HG03457 (cell line): ENCODE data around the gene TELO2.

Experiments
- ATAC-seq: cut with Tn5 transposase; IDR thresholded peaks from one replicate; pipeline ENCODE4 v1.9.1; 2021; ENCODE audit warnings: moderate number of reproducible peaks; ENCODE audit not compliant: unreplicated experiment

Gene TELO2

DNA sequence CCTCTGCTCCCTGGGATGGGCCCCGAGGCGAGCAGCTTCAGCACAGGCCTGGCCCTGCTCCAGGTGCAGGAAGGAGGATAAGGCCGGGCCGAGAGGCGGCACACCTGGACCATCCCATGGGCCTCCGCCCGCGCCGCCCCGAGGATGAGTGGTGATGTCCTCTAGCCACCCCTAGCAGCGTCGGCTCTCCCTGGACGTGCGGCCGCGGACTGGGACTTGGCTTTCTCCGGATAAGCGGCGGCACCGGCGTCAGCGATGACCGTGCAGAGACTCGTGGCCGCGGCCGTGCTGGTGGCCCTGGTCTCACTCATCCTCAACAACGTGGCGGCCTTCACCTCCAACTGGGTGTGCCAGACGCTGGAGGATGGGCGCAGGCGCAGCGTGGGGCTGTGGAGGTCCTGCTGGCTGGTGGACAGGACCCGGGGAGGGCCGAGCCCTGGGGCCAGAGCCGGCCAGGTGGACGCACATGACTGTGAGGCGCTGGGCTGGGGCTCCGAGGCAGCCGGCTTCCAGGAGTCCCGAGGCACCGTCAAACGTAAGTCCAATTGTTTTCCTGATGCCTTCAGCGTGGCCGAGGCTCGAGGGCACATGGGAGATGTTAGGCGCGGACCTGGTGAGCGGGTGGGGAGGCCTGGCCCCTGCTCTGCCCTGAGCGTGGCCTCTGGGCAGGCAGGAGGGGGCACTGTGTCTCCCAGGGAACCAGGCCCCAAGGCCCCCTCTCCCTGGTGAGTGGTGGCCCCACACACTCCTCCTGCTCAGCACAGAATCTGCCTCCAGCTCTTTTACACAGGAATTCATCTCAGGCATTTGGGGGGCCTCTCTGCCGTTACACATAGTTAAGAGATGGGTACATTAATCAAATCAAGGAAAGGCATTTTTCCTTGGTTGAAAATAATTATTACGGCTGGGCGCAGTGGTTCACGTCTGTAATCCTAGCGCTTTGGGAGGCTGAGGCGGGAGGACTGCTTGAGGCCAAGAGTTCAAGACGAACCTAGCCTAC is 41.2 kb downstream of the TELO2 start:
- no peak for ATAC-seq

DNA sequence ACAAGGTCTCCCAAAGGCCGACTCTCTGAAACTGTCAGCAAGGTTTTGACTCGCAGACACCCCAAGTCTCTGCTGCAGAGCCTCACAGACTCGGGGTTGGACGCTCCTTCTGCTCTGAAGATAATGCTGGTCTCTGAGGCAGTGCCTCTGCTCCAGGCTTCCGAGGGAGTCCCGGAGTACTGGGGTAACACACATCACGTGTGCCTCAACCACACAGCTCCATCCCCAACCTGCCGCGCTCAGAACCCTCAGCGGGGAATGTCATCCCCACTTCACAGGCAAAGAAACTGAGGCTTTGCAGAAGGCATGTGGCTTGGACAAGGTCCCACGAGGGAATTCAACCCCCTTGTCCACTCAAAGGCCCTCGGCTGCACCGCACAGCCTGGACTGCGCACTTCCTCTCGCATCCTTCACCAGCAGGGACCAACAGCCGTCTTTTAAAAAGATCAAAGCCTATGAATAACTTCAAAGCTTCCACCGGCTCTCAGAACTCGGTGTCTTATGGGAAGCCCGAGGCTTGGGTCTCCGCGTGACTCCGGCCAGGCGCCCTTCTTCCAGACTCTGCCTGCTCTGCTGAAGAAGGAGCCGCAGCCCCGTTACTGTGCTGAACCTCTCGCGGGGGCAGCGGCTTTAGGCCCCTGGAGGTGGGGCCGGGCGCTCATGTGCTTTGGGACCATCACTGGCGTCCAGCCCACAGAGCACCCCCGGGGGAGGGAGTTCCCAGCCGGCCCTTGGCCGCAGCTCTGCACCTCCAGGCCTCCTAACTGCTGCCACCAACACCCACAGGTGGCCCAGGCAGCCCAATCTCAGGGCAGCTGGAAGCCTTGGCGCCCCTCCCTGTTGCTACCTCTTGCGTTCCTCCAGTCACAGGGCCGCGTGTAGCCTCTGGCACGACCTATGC is 42.5 kb downstream of the TELO2 start:
- ATAC-seq, result no peak

DNA sequence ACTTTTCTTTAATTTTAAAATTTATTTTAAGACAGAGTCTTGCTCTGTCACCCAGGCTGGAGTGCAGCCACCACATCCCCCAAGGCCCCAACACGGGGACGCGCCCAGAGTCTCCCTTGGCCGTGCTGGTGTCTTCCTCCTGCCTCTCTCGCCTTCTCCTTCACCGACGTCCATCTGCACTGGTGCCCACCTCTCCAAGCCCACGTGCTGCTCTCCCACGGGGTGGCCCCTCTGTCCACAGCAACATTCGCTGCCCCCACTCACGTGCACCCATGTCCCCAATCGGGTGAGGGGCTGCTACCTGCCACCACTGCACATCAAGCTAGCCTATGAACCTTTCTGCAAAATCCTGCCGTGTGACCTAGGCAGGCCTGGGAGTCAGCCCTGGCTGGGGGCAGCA is 43.4 kb downstream of the TELO2 start:
- no peak for ATAC-seq

DNA sequence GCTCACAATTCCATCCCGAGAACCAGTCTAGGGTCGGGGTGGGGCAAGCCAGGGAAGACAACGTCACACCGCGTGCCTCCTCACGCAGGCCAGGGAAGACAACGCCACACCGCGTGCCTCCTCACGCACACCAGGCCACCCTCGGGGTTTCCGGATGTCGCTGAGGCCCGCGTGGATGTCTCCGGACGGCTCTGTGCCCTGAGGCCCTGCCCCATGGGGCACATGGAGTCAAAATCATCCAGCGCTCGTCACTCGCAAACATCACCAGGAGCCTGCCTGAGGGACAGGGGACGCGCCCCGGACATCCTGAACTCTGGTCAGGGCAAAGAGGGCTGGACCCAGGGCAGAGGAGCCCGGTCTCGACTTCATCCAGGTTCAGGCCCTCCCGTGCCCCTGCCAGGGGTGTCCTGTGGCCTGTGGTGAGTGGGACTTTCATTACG is 44.0 kb downstream of the TELO2 start:
- ATAC-seq, result no peak

DNA sequence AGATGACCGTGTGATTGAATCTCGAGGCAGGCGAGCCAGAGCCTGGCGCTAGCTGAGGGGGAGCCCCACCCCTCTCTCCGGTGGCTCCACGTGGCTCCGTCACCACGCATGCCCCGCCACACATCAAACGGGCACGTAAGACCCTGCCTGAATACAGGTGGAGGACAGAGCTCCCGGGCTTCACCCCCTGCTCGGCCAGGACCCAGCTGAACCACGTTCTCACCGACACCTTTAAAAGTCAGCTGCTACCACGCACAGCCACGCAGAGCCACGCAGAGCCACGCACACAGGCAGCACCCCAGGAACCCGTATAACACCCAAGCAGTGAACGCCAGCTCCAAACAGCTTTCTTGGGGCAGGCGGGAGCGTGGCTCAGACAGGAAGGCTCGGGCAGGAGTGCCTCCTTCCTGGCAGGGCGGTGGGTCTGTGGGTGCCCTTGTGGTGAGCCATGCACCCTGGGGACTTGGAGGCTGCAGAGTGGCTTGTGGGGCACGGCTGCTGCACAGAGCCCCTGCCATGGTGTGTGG is 44.7 kb downstream of the TELO2 start:
- no peak for ATAC-seq

DNA sequence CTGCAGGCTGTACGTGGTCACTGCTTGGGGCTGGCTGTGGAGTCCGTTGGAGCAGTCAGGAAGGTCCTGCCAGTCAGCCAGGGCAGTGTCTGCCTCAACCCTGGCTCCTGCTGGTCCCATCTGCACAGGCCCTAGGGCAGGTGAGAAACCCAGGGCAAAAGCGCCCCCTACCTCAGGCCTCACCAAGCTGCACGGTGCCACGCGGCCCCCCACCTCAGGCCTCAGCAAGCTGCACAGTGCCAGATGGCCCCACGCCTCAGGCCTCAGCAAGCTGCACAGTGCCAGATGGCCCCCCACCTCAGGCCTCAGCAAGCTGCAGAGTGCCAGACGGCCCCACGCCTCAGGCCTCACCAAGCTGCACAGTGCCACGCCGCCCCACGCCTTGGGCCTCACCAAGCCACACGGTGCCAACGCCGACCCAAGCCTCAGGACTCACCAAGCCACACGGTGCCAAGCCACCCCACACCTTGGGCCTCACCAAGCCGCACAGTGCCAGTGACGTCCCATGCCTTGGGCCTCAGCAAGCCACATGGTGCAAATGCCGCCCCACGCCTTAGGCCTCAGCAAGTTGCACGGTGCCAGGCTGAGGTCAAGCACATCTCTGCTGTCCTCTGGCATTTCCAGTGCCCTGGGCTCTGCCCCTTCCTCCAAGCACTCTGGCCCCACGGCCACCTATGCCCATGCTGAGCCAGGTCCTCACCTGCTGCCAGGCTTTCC is 45.8 kb downstream of the TELO2 start:
- ATAC-seq, result no peak

DNA sequence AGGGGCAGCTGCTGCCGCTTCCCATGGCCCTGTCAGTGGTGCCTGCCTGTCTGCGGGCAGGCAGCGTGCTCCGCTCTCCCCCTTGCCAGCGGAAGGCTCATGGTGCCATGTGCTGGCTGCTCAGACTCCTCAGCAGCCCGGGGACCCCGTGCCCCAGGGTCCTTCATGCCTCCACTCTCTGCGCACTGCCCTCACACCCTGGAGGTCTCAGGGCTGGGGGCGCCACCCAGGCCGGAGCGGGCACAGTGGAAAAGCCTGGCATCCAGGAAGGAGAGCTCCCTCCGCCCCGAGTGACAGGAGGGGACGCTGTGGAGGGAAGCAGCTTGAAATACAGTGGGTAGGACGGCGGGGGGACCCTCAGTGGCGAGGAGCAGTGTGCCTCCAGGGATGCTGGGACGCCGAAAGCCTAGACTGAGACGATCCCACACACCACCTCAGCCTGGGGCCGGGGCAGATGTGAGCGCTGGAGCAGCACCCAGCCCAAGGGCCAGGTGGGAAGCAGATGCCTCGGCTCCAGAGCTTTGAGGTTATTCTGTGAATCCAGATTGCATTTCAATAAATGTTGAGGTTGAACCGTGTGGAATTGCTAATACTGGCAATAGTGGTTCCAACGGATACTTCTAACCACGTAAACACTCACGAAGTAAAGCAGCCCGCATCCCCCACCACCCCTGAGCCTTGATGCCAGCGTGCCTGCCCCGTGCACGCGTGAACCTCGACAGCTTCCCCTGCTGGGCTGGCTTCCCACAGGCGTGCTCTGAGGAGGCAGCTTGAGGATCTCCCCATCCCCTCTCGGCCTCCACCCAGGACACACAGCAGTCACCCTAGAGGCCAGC is 46.8 kb downstream of the TELO2 start:
- no peak for ATAC-seq

DNA sequence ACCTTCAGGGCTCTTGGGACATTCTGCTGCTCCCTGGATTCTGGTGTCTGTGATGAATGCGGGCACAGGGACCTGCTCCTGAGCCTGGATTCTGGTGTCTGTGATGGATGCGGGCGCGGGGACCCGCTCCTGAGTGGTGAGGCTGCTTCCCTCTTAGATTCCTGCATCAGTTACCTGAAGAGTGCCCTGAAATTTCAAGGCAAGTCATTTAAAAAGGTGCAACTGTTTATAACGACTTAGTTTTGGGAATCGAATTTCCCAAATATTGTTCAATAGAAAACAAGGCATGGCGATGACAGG is 47.3 kb downstream of the TELO2 start:
- no peak for ATAC-seq

DNA sequence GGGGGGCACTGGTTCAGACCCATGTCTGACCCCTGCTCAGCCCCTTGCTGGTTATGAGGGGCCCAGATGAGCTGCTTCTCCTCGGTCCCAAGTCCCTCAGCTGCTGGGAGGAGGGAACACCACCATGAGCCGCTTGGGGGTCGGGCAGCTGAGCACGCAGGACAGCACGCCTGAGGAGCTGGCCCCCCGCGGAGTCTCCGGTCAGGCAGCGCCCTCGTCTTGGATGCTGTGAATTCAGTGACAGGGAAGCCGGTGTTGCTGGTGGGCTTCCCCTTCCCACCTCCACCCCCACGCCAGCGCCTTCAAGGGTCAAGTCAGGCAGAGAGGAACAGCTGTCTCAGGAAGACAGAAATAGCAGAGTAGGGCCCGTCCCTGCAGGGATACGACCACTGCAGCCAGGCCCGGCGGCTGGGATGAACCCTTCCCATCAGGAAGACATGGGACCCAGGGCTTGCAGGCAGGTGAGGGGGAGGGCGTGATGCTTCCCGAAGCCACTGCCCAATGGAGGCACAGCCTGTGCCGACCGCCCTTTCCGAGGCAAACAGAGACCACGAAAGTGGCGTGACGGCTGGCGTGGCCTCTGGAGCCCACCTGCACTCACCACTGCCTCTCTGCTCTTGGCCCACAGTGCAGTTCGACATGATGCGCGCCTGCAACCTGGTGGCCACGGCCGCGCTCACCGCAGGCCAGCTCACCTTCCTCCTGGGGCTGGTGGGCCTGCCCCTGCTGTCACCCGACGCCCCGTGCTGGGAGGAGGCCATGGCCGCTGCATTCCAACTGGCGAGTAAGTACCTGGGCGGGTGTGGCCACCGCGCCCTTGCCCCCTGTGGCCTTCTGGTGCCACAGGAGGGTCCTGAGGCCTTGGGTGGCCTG is 48.4 kb downstream of the TELO2 start:
- no peak for ATAC-seq

DNA sequence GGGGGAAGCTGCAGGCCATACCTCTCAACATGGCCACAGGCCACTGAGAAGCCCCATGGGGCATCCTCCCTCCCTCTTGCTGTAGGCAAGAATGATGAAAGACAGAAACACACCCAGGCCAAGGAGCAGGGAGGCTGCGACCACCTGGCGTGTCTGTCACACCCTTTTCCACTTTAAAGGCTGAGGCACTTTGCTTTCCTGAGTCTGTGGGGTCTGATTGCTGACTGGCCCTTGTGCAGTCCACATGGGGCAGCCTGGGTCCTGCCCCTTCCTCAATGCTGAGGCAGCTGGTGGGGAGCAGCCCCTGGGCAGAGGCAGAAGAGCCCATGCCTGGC is 49.0 kb downstream of the TELO2 start:
- no peak for ATAC-seq

DNA sequence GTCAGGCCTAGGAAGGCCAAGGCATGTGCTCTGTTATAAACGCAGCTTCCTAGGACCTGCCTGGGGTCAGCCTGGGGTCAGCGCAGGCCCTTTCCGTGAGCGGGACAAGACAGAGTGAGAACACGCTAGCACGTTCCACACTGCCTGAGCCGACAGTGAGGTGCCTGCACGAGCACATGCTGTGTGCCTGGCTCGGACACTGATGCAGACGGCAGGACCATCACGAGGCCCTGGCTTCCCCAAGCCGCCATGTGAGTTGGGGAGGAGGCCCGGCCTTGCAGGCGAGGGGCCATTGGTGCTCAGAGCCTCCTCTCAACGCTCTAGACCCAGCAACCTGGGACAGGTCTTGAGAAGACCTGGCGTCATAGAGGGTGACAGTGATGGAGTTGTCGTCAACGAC is 49.4 kb downstream of the TELO2 start:
- no peak for ATAC-seq

DNA sequence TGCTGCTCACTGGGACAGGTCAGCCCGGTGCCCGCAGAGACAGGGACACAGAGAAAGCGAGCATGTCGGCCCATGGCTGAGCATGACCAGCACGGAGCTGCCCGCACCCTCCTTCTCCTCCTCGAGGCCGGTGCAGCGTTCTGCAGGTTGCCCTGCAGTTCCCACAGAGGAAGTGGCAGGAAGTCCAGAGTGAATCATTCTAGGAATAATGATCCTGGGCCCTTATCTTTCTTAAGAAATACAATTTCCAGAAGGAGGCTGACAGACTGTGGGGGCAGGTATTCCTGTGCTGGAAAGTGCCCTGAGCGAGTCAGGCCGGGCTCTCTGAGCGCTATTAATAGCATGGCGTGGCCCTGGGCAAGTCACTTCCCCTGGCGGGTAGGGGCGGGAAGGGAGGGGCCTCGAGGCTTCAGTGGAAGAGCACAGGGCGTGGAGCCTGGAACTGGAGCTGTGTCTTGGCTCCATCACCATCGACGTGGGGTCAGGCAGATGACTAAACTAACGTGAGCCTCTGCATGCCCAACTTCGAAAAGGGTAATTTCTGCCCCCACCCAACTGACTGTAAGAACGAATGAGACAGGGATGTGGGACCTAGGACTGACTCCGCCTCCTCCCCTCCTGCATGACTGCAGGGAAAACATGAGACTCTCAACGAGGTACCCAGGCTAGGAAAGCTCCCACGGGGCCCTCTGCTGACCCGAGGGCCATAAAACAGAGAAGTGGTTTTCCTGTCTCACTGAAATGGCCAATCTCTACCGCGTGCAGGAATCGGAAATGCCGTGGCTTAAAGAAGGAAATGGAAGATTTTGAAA is 50.1 kb downstream of the TELO2 start:
- ATAC-seq, result no peak

DNA sequence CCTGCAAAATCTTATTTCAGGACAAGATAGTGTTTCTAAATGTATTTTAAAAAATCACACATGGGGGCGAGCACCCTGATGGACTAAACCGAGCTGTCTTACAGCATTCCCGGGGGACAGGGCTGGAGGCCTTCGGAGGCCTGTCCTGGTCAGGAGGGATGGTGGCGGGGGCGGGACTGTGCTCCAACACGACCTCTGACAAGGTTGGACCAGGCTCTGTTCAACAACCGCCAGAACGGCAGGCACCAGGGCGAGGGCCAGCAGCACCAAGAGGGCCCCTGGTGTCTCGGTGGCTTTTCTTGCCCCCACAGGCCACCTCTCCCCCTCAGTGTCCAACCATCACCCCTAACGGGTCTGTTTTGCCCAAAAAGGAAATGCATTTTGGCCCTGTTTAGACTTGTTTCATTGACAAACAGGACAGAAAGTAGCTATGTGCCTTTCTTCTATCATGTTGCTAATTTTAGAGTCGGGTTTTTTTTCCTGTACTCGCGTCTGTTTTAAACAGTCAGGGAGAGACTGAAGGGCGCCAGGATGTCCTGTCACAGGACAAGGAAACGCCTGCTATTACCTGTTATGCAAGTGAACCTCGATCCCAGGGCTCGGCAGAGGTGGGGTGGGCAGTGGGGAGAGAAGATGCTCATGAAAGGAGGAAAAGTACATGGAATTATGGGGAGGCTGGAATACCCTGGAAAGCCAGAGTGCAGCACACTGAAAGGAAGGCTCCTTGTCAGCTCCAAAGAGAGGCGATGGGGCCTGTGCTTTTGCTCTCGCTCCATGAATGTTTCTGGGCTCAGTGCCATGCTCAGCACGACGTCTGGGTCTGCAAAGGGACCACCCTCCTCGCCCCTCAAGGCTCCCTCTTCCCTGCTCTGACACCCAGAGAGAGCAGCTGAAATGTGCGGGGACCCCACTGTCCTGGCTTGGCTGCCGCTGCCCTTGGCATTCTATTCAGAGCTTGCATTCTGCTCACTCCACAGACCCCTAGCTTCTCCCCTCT is 52.2 kb downstream of the TELO2 start:
- no peak for ATAC-seq

DNA sequence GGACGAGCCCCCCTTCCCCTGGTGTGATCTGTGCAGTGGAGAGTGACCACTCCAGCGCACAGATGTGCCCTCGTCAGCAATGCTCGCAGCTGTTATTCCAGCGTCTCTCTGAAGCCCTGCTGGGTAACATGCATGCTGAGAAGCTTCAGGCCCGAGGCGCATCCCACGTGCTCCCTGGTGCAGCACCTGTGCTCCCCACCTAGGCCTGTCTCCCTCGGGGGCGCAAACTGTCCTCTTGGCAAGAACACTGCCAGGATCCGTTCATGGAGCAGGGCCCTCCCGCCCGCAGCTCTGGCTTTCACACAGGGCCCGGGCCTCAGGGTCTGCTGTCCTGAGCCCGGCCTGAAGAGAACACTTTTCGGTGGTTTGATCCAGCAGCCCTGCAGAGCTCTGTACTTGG is 53.3 kb downstream of the TELO2 start:
- ATAC-seq, result no peak

DNA sequence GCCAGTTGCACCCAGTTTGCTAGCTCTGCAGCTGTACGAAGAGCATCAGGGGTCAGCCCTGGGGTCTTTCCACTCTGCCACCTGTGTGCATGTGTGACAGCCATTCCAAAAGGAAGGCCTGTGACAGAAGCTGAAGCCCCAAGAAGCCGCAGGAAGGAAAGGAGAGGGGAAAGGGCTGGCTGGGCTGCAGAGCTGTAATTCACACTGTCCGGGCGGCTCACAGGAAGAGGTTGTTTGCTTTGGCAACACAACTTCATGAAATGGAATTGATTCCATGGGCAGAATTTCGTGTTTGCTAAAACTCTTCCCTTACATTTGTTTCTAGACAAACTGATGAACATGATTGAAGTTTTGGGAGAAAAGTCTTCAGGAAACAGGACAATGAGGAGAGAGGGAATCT is 55.1 kb downstream of the TELO2 start:
- no peak for ATAC-seq

DNA sequence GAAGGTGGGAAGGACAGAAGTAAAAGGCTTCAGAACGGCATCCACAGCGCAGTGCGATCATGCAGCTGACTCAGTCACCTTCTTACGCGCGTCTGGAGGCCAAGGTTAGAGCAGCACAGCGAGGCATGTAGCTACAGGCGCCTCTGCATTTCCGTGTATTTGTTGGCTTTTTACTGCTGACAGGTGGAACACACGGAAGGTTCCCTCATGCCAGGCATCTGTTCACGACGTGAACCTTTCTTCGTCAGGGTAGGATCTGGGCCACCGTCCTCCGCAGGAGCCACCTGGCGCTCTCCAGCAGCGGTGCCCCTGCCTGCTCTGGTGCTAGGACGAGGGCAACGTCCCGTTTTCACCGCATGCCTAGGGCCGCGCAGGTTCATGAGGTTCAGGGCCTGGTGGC is 55.6 kb downstream of the TELO2 start:
- no peak for ATAC-seq

DNA sequence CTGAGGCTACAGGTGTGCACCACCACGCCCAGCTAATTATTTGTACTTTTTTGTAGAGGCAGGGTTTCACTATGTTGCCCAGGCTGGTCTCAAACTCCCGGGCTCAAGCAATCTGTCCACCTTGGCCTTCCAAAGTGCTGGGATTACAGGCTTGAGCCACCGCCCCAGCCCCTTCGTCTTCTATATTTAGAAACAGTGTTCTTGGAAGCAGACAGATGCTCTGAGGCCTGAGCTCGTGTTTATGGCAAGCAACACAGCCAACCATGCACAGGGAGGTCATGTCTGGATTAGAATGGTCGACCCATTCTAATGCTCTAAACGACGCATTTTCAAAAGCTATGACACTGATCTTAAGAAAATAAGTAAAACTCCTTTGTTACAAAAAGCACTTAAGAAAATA is 56.9 kb downstream of the TELO2 start:
- no peak for ATAC-seq
